Eye (tissue), 1 donor: ENCODE data around the gene ATAT1.
A peak's percentile ranks its signal among the peaks of the same experiment; 100 is the strongest.

Source experiments
- DNase-seq: peaks from one replicate; pipeline ENCODE4 v3.0.0-alpha.2; 2015

The ATAT1 gene

DNA sequence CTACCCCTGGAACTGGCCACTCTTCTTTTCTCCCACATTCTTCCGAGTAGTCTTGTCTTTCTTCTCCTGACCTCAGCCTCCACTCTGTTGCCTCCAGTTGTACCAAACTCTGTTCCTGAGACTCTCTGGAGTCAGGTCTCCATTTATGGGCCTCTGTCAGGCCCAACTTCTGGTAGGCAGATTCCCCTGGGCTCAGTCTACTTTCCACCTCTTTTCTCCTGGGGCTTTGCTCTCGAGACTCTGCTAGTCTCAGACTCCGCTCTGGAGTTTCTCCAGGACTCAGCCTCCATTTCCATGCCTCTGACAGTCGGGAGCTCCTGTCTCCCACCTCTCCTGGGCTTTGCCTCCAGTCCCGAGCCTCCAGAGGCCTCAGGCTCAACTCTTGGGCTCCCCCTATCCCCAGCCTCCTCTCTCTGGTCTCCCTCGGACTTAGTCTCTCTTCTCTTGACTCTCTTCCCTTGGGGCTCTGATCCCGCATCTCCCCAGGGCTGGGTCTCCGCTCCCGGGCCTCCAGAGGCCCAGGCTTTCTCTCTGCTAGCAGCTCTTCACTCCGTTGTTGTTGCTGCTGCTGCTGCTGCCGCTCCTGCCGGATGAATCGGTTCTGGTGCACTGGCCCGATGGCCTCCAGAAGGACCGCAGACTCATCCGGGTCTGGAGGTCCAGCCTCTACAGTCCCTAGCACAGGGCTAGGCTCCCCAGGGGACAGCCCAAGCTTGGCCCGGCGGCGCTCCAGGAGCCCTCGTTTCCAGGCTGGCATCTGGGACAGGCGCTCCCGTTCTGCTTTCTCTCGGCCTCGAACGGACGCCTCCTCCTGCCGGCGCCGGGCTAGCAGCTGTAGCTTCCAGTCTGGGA, 58.7 kb downstream of the ATAT1 start:
- DNase-seq = no peak

DNA sequence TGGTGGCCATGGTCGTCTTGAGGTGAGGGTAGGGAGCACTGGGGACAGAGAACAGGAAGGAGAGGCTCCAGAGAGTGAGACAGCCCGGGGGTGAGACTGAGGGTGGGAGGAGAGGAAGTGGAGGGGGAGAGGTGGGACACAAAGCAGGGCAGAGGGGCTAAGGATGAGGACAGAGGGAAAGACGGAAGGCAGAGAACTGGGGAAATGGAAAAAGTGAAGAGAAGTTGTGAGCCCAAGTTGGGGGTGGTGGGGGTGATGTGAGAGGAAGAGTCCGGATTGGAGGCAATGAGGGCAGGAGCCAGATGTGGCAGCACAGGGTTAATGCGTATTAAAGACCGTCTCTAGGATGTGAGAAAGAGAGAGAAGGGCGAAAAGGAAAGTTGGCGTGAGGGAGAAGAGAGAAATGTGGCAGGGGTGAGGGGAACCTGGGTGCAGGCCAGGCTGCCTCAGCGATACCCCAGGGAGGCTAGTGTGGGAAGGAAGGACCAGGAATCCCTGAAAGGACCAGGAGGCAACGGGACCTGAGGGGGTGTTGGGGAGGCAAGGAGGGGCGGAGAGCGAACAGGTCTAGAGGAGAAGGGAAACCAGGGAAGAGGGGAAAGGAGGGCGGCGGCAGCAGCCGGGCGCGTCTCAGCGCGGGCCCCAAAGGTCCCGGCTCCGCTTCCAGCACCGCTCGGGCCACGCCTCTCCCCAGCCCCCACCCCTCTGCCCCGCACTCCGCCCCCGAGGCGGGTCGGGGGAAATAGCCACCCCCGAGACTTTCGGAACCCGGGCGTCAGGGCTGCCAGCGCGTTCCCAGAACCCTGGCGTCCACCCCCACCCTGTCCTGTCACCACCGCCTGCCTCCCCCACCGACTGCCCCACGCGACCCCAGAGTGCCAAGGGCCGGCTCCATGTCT, 59.6 kb downstream of the ATAT1 start, which contains the start of gene PPP1R18:
Gene PPP1R18, minus strand, starts transcription at position 637 of the 899 bp plus-strand sequence. Its CDS starts 627 bp downstream, at position 10.
- DNase-seq = peak; percentile 12

DNA sequence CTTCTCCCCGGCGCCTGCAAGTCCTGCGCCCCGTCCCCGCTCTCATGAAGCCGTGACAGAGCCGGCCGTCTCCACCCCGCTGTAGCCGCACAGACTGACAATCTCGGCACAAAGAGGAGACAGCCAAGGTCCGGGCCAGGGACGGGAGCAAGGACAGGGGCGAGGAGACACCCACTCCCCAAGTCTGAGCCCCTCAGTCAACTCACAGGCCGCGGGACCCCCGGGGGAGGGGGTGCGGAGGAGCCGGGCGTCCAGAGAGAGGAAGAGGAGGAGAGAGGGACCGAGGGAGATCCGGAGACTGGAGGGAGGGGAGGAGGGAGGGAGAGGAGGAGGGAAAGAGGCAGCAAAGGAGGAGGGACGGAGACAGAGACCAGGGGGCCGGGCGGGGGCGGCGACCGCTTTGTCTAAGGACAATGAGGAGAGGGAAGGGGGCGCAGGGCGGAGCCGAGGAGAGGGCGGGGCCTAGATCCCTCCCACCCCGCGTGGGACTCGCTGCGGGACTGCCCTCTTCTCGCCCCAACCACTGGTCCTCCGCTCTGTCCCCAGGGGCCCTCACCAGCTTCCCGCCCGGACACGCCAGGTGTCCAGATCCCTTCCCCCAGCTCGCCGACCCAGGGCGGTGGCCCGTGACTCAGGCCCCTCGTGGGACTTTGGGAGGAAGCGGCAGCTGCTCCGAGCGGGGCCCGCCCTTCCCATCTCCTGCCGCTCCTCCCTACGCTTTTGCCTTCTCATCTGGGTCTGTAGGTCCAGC, 60.4 kb downstream of the ATAT1 start:
- DNase-seq = peak; percentile 97

DNA sequence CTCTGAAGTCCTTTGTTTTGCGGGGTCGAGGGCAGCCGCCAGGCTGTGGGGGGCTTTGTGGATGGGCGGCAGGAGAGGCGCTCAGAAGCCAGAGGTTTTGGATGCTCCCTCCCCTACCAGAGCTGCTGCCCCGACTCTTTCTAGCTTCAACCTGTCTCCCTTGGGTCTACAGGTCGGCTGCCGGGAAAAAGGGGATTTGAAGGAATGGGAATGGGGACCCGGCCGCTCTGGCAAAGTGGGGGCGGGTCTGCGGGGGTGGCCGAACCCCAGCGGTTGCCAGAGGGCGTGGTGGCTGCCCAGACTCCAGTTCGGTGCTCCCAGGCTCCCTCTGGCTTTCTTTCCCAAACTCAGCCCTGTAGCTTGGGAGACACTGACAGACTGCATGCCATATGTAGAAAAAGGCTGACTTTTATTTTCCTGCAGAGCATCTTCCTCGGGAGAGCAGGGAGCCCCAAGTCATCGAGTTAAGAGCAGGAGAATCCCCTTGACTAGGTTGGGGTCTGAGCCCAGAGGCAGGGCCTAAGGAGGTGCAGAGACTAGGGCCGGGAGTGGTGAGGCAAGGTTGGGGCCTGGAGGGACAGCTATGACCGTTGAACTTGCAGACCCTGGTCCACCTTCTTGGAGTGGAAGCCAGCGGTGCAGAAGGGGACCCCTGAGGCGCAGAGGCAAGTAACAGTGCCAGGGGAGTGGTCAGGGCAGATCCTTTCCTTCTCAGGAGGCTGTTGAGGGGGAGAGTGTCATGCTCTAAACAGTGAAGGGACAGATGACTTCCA, 61.2 kb downstream of the ATAT1 start:
- no peak for DNase-seq

DNA sequence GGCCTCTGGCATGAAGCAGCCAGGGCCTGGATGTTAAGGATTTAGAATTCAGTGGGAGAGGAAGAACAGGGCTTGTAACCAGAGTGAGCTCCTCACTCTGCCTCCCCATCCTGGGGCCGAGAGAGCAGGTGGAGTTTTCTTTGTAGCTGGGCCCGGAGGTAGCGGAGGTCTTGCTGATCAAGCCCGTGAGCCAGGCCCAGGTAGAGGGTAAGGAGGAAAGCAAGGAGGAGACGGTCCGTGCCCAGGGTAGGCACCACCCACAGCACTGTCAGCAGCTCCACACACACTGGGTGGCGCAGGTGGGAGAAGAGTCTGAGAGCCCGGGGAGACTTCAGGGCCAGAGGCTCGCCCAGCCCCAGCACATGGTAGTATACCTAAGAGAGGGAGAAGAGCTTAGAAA, 61.9 kb downstream of the ATAT1 start:
- no peak for DNase-seq

DNA sequence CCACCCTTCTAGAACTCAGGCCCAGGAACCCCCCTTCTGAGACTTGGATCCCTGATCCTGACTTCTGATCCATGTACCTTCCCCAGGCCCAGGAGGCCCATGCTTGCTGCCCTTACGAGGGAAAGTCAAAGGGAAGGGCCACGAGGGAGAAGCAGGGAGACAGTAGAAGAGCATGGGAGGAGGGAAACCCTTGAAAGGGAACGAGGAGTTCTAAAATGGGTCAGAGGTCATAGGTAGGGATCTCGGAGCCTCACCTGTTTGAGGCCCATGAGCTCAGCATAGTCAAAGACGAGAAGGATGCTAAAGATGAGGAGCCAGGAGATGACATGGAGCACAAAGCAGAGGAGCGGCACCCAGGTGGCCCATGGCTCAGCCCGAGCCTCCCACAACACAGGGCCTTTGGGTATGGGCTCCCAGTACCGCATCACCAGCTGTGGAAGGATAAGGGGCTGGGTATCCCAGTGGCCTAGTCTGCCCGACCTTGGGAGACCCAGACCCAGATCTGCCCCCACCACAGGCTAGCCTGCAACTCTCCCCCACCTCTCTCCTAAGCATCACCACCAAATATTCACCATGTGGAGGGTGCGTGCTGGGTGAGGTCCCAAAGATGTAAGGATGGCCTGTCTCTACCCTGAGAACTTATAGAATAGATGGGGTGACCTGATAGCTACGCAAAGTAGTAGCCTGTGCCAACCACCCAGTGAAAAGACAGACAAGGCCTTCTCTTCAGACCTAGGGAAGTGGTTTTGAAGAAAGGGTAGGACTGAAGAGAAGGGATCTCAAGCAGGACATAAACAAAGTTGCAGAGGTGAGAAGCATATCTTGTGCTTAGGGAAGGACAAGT, 62.6 kb downstream of the ATAT1 start:
- DNase-seq = no peak

DNA sequence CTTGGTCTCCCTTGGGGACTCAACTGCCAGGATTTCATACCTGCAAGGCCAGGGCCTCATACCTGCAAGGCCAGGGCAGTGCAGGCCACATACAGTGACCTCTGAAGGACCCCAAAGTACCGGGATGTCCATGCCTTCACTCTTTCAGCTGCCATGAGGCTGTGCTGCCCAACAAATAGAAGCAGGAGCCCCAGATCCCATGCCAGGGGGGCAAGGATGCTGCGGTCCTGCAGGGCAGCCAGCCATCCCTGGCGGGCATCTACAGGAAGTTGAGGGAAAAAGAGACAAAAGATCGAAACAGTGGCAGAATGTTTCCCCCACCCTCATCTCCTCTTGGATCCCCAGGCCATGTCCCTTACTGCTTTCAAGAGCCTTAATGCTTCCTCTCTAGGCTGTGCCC, 63.3 kb downstream of the ATAT1 start:
- no peak for DNase-seq

DNA sequence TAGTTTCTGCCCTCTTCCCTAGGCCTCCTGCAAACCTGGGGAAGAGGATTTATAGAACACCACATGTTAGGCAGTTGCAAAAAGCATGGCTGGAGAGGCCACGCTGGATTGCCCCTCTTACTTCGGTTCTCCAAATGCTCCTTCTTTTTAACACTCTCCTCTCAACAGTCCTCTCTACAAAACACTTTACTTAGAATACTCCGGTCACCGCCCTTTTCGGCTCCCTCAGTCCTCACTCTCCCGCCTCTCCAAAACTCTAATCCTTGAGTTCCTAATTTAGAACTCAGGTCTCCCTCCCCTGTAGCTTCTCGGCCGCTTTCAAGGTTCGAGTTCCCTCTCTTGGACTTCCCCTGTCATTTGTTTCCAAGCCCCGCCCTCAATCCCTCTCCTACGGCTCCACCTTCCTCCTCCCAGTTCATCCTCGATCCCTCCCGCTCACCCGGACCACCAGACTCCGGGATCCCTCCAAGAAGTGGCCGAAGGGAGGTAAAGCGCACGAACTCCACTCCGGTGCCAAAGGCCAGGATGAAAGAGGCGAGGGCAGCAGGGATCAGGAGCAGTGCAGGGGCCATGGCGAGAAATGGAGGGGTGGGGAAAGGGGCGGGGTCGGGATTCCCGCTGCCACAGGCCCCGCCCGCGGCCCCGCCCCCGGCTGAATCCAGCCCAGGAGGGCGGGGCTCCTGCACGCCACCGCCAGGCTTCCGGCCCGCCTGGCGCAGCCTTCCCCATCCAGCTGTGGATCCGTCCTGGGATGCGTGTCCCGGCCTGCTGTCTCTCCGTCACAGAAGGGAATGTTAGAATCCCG, 63.9 kb downstream of the ATAT1 start, which contains the start of gene NRM:
Gene NRM, minus strand, starts transcription at position 582 of the 805 bp plus-strand sequence. Its CDS starts 10 bp downstream, at position 572.
- peak; percentile 96 for DNase-seq

DNA sequence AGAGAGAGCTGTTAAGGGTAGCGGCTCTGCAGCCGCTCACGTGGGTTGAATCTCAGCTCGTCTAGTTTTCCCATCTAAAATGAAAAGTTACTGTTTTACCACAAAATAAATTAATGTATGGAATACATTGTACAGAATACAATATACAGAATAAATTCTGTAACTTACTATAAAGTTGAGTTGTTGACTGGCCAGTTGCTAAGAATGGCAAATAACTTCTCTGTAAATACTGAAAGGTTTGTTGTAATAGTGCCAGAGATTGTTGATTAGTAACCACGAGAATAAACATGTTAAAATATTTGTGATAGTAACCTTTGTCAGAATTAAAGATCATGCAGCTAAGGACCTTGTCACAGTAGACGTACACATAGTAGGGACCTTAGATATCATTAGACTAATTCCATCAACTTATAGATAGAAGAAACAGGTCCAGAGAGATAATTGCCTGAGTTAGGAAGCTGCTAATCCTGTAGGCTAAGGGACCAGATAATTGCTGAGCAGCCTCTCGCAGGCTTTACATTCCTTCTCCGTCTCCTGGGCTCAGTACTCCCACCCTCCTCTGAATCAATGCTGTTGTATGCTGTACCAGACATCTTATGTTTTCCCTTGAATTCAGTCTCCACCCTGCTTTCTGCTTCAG, 64.7 kb downstream of the ATAT1 start:
- DNase-seq = peak; percentile 52
